Measurements from ENCODE around the gene SMARCA4. TPM values are rescaled to one million over a fixed set of nuclear protein-coding genes. Genes with fewer than 3 reads are reported as not detected.
A peak's percentile ranks its signal among the peaks of the same experiment; 100 is the strongest.
"Not testable (repeated sequence)": the region's sequence is repeated elsewhere in the genome, so short reads cannot be mapped to it uniquely, and the experiment has no call there.

The SMARCA4 gene
- total and polyA plus RNA-seq, 2 experiments from 2014 or later: 177 to 336 TPM

DNA sequence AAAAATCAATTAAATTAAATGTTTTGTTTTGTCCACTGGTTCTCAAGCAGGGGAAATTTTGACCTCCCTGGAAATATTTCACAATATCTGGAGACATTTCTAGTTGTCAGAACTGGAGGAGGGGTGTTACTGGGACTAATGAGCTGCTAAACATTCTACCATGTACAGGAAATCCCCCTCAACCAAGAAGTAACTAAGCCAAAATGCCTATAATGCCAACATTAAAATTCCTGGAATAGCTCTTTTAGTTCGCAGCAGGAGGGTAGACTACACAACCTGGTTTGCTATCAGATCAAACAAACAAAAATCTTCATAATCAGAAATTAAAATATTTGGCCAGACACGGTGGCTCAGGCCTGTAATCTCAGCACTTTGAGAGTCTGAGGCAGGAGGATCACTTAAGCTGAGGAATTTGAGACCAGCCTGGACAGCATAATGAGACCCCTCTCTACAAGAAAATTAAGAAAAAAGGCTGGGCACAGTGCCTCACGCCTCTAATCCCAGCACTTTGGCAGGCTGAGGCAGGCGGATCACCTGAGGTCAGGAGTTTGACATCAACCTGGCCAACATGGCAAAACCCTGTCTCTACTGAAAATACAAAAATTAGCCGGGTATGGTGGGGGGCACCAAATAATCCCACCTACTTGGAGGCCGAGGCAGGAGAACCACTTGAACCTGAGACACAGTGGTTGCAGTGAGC is 13.7 kb upstream of the SMARCA4 start (continued):
- TF ChIP-seq, protein P1, sequence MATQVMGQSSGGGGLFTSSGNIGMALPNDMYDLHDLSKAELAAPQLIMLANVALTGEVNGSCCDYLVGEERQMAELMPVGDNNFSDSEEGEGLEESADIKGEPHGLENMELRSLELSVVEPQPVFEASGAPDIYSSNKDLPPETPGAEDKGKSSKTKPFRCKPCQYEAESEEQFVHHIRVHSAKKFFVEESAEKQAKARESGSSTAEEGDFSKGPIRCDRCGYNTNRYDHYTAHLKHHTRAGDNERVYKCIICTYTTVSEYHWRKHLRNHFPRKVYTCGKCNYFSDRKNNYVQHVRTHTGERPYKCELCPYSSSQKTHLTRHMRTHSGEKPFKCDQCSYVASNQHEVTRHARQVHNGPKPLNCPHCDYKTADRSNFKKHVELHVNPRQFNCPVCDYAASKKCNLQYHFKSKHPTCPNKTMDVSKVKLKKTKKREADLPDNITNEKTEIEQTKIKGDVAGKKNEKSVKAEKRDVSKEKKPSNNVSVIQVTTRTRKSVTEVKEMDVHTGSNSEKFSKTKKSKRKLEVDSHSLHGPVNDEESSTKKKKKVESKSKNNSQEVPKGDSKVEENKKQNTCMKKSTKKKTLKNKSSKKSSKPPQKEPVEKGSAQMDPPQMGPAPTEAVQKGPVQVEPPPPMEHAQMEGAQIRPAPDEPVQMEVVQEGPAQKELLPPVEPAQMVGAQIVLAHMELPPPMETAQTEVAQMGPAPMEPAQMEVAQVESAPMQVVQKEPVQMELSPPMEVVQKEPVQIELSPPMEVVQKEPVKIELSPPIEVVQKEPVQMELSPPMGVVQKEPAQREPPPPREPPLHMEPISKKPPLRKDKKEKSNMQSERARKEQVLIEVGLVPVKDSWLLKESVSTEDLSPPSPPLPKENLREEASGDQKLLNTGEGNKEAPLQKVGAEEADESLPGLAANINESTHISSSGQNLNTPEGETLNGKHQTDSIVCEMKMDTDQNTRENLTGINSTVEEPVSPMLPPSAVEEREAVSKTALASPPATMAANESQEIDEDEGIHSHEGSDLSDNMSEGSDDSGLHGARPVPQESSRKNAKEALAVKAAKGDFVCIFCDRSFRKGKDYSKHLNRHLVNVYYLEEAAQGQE (IDR thresholded peaks at IDR 0.05; ENCODE audit: unreplicated experiment): no peak
- TF ChIP-seq STAT1 (IDR thresholded peaks at IDR 0.05; ENCODE audit: unreplicated experiment): no peak
- TF ChIP-seq EZH2 (IDR thresholded peaks at IDR 0.05; ENCODE audit: low read depth, unreplicated experiment): no peak
- no peak for TF ChIP-seq ZNF114 (CRISPR knock-in tag; IDR thresholded peaks at IDR 0.05)
- TF ChIP-seq CREB1 (CRISPR knock-in tag; IDR thresholded peaks at IDR 0.05; ENCODE audit: low read depth): no peak
- TF ChIP-seq, protein P2, sequence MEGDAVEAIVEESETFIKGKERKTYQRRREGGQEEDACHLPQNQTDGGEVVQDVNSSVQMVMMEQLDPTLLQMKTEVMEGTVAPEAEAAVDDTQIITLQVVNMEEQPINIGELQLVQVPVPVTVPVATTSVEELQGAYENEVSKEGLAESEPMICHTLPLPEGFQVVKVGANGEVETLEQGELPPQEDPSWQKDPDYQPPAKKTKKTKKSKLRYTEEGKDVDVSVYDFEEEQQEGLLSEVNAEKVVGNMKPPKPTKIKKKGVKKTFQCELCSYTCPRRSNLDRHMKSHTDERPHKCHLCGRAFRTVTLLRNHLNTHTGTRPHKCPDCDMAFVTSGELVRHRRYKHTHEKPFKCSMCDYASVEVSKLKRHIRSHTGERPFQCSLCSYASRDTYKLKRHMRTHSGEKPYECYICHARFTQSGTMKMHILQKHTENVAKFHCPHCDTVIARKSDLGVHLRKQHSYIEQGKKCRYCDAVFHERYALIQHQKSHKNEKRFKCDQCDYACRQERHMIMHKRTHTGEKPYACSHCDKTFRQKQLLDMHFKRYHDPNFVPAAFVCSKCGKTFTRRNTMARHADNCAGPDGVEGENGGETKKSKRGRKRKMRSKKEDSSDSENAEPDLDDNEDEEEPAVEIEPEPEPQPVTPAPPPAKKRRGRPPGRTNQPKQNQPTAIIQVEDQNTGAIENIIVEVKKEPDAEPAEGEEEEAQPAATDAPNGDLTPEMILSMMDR (conservative IDR thresholded peaks at IDR 0.05; ENCODE audit: low read depth in 2 of 2): no peak
- no peak for TF ChIP-seq ZNF331 (CRISPR knock-in tag; IDR thresholded peaks at IDR 0.05; ENCODE audit: low read depth)
- TF ChIP-seq, protein P3, sequence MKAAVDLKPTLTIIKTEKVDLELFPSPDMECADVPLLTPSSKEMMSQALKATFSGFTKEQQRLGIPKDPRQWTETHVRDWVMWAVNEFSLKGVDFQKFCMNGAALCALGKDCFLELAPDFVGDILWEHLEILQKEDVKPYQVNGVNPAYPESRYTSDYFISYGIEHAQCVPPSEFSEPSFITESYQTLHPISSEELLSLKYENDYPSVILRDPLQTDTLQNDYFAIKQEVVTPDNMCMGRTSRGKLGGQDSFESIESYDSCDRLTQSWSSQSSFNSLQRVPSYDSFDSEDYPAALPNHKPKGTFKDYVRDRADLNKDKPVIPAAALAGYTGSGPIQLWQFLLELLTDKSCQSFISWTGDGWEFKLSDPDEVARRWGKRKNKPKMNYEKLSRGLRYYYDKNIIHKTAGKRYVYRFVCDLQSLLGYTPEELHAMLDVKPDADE (IDR thresholded peaks at IDR 0.05): no peak

DNA sequence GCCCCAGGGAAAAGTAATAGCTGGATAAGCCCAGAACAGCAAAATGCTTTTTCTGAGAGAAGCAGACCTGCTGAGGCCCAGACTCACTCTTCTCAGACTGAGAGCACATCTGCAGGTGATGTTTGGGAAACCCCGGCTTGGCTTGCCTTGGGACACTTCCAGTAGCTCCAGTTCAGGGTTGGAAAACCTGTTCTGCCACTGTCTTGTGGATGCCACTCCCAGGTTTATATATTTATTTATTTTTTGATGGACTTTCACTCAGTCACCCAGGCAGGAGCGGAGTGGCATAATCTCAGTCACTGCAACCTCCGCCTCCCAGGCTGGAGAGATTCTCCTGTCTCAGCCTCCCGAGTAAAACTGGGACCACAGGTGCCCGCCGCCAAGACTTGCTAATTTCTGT is 8.0 kb upstream of the SMARCA4 start:
- ATAC-seq (no peak), DNase-seq (ENCODE audit: low spot score) (no peak)
- H3K27ac Mint-ChIP-seq: no peak overlapping the region
- no peaks in the 10 kb centered on the region; the same call in 2 of the 3 replicates for H3K36me3 Mint-ChIP-seq (ENCODE audit: low read depth)
- Histone ChIP-seq H2AFZ (no peak overlapping the region), H3K36me3 (ENCODE audit: insufficient read depth) (no peaks in the 10 kb centered on the region), H3K4me3 (no peak overlapping the region), H3K4me2 (no peak overlapping the region), H3K27me3 (ENCODE audit: insufficient read depth) (no peaks in the 10 kb centered on the region), H3K79me2 (replicated peaks; ENCODE audit: insufficient read depth) (no peaks in the 10 kb centered on the region), H3K4me1 (ENCODE audit: insufficient read depth) (no peaks in the 10 kb centered on the region), H3K27ac (ENCODE audit: low read depth) (no peak overlapping the region), H3F3A (replicated peaks; ENCODE audit: low read depth) (no peaks in the 10 kb centered on the region), H4K20me1 (replicated peaks; ENCODE audit: insufficient read depth) (no peaks in the 10 kb centered on the region), H3K9me2 (ENCODE audit: insufficient read depth) (no peaks in the 10 kb centered on the region)
- H3K4me1 Mint-ChIP-seq: no peaks in the 10 kb centered on the region; the same call in 2 of the 3 replicates
- no peak overlapping the region for H3K4me3 Mint-ChIP-seq
- H3K9me3 Mint-ChIP-seq: no peaks in the 10 kb centered on the region; the same call in 2 of the 3 replicates
- peaks cover 2% of the 10 kb centered on the region for H3K27me3 Mint-ChIP-seq (ENCODE audit: insufficient read depth, low read depth, poor library complexity)
- TF ChIP-seq, protein P3 (IDR thresholded peaks at IDR 0.05): no peak

DNA sequence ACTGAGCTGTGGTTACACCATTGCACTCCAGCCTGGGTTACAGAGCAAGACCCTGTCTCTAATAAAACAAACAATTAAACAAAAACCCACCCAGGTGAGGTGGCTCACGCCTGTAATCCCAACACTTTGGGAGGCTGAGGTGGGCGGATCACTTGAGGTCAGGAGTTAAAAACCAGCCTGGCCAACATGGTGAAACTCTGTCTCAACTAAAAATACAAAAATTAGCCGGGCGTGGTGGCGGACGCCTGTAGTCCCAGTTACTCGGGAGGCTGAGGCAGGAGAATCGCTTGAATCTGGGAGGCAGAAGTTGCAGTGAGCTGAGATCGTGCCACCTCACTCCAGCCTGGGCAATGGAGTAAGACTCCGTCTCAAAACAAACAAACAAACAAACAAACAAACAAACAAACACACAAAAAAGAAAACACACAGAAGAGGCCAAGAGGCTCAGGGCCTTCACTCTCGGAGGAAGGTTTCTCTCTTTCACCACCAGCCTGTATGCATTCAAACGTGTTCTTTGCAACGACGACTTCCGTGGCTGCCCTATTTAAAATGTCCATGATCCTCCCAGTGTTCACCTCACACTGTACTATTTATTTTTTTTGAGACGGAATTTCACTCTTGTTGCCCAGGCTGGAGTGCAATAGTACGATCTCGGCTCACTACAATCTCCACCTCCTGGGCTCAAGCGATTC is 1.4 kb upstream of the SMARCA4 start:
- peaks cover 17% of the 10 kb centered on the region for H3K4me1 Mint-ChIP-seq
- H3K4me3 Mint-ChIP-seq: peak overlapping the region; percentile 82
- Histone ChIP-seq H4K20me1 (replicated peaks; ENCODE audit: insufficient read depth) (peaks cover 18% of the 10 kb centered on the region), H3K4me1 (ENCODE audit: insufficient read depth) (peaks cover 13% of the 10 kb centered on the region; the same call in 1 of the 2 replicates), H3K4me2 (peak overlapping the region; percentile 90), H3K79me2 (replicated peaks; ENCODE audit: insufficient read depth) (peaks cover 31% of the 10 kb centered on the region), H3F3A (replicated peaks; ENCODE audit: low read depth) (0 out of 2 replicates have a peak, but pooled peaks cover 16% of the 10 kb centered on the region), H3K4me3 (peak overlapping the region; percentile 97; the same call in 1 of the 2 replicates), H3K27ac (ENCODE audit: low read depth) (peak overlapping the region; percentile 89; the same call in 1 of the 2 replicates)
- H3K27me3 ChIP-seq (ENCODE audit: insufficient read depth); H3K9me2 ChIP-seq (ENCODE audit: insufficient read depth); H3K36me3 ChIP-seq (ENCODE audit: insufficient read depth); H2AFZ ChIP-seq; H3K27me3 Mint-ChIP-seq (ENCODE audit: insufficient read depth, low read depth, poor library complexity); H3K9me3 Mint-ChIP-seq; ATAC-seq; DNase-seq (ENCODE audit: low spot score); H3K27ac Mint-ChIP-seq: not testable (repeated sequence)
- peaks cover 18% of the 10 kb centered on the region for H3K36me3 Mint-ChIP-seq (ENCODE audit: low read depth)

Measured in GM23338 (cell line).